HepG2 (cell line): Measurements from ENCODE around the gene HACD2. TPM values are rescaled to one million over a fixed set of nuclear protein-coding genes. Genes with fewer than 3 reads are reported as not detected.
A peak's percentile ranks its signal among the peaks of the same experiment; 100 is the strongest.

Experiments used
- CEBPB ChIP-seq: IDR thresholded peaks from 2 replicates; pipeline ENCODE4 v1.6.1; 2011; ENCODE audit warnings: low read depth, low read length, improper control_type of control experiment, borderline replicate concordance
- CREB1 ChIP-seq, 2 experiments: fragments of 450-650 bp in 1 of 2; IDR thresholded peaks; 2 replicates each; pipeline ENCODE4 v1.6.1; 2016 to 2017; ENCODE audit warnings: control low read depth in 1 of 2, mild to moderate bottlenecking in 1 of 2, missing compliant biosample characterization in 1 of 2, missing genetic modification characterization in 1 of 2
- EP300 ChIP-seq, 3 experiments: sonication (generic) in 1 of 3; formaldehyde crosslinking in 1 of 3; IDR thresholded peaks; 2 replicates each; pipeline versions ENCODE4 v1.5.1 to v1.6.1; 2011 to 2020; ENCODE audit warnings: low read depth in 2 of 3, low read length in 2 of 3, borderline replicate concordance in 1 of 3, improper control_type of control experiment in 1 of 3, mild to moderate bottlenecking in 1 of 3, missing genetic modification reagents in 1 of 3, moderate library complexity in 1 of 3
- FOXA3 ChIP-seq: IDR thresholded peaks from 2 replicates; pipeline ENCODE4 v1.6.1; 2016; ENCODE audit warnings: missing genetic modification reagents, missing compliant biosample characterization
- HCFC1 ChIP-seq: fragments of 150-350 bp; IDR thresholded peaks from 2 replicates; pipeline ENCODE4 v1.6.1; 2014; ENCODE audit warnings: low read depth, low read length
- HNRNPUL1 ChIP-seq: fragments of 200-400 bp; formaldehyde crosslinking; IDR thresholded peaks from 2 replicates; pipeline ENCODE4 v1.6.1; 2017; ENCODE audit warnings: low read depth, mild to moderate bottlenecking, low read length, moderate library complexity
- ISX ChIP-seq: sonication (generic); formaldehyde crosslinking; conservative IDR thresholded peaks from 2 replicates; pipeline ENCODE4 v1.5.0; 2020; ENCODE audit warnings: missing genetic modification reagents
- KDM3A ChIP-seq: IDR thresholded peaks from 2 replicates; pipeline ENCODE4 v1.6.1; 2018; ENCODE audit warnings: low read depth, missing compliant biosample characterization
- KDM6A ChIP-seq: IDR thresholded peaks from 2 replicates; pipeline ENCODE4 v1.6.1; 2016; ENCODE audit warnings: low read depth
- MBD4 ChIP-seq: IDR thresholded peaks from 2 replicates; pipeline ENCODE4 v1.6.1; 2012; ENCODE audit warnings: low read length, inconsistent platforms, borderline replicate concordance
- NR2F2 ChIP-seq: IDR thresholded peaks from 2 replicates; pipeline ENCODE4 v1.6.1; 2012; ENCODE audit warnings: low read depth, inconsistent platforms, borderline replicate concordance
- PRMT3 ChIP-seq: sonication (generic); formaldehyde crosslinking; IDR thresholded peaks from 2 replicates; pipeline ENCODE4 v1.8.1; 2022; ENCODE audit warnings: low read depth, mild to moderate bottlenecking, moderate library complexity, missing genetic modification reagents, borderline replicate concordance
- ZNF317 ChIP-seq: sonication (generic); formaldehyde crosslinking; IDR thresholded peaks from 2 replicates; pipeline ENCODE4 v1.5.0; 2020; ENCODE audit warnings: mild to moderate bottlenecking, missing genetic modification reagents
- ZNF562 ChIP-seq: sonication (generic); formaldehyde crosslinking; IDR thresholded peaks from 2 replicates; pipeline ENCODE4 v1.8.0; 2022; ENCODE audit warnings: missing genetic modification reagents, borderline replicate concordance
- ZNF816 ChIP-seq: sonication (generic); formaldehyde crosslinking; IDR thresholded peaks from 2 replicates; pipeline ENCODE4 v1.8.0; 2022; ENCODE audit warnings: missing genetic modification reagents, mild to moderate bottlenecking, borderline replicate concordance
- polyA plus RNA-seq, 8 experiments: library from polyadenylated mRNA; depleted of rRNA in 3 of 8; stranded (reverse) in 7 of 8; unstranded in 1 of 8; fragments of >200 nt; fragmentation: Illumina TruSeq in 4 of 8; extraction: Trizol in 4 of 8; gene quantifications; 2 replicates each; pipeline versions ENCODE4 v1.2.1 to v1.2.3, GENCODE V29; 2011 to 2016; ENCODE audit warnings: low read depth in 4 of 8, missing spikeins in 1 of 8, mixed read lengths in 1 of 8; ENCODE audit not compliant: insufficient read depth in 1 of 8
- total RNA-seq, 5 experiments: library from RNA; depleted of rRNA; stranded (reverse); fragments of >200 nt; fragmentation: Illumina TruSeq; extraction: Trizol; gene quantifications; 2 replicates each; pipeline ENCODE4 v1.2.3, GENCODE V29; 2016; ENCODE audit warnings: low read depth in 1 of 5
- TF ChIP-seq, protein P1 (sequence below): sonication (generic); formaldehyde crosslinking; IDR thresholded peaks from 2 replicates; pipeline ENCODE4 v1.5.1; 2020; ENCODE audit warnings: missing genetic modification reagents, mild to moderate bottlenecking, borderline replicate concordance
- TF ChIP-seq, protein P2 (sequence below): sonication (generic); formaldehyde crosslinking; IDR thresholded peaks from 2 replicates; pipeline ENCODE4 v1.5.0; 2020; ENCODE audit warnings: mild to moderate bottlenecking, missing genetic modification reagents, borderline replicate concordance
- TF ChIP-seq, protein P3 (sequence below), 2 experiments: sonication (generic) in 1 of 2; formaldehyde crosslinking in 1 of 2; IDR thresholded peaks; 2 replicates each; pipeline versions ENCODE4 v1.4.0 to v1.6.1; 2016 to 2020; ENCODE audit warnings: borderline replicate concordance in 1 of 2, low read depth in 1 of 2, mild to moderate bottlenecking in 1 of 2, missing genetic modification reagents in 1 of 2

HACD2 gene
- total and polyA plus RNA-seq, 2 of the 13 experiments (the other 11 are each of a cell fraction or from before 2014, with no cell fraction given): 47.0 to 50.4 TPM

DNA sequence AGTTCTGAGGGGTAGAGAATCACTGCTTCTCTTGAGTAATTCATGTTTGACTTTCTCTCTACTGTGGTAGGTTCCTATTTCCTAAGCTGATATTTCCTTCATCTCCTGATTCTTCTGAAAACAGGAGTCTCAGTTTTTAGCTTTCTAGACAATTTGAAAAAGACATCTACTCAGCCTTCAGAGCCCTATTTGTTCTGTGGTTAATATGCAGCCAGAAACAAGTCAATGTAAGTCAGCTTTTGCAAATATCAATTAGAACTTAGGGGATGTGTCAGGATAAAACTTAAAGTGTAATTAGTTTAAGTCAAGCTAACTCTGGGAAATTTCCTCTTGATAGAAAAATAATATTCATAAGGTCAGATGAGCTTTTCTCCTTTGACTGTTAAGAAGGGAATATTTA, 21.7 kb upstream of the HACD2 start (continued):
- TF ChIP-seq EP300 (IDR thresholded peaks at IDR 0.05; ENCODE audit: low read depth in 2 of 2, low read length in 2 of 2) (peak in 1 of 2 experiments; percentile 42; a peak in 1 of 4 replicates), EP300 (CRISPR knock-in tag; IDR thresholded peaks at IDR 0.05; ENCODE audit: borderline replicate concordance) (no peak), MBD4 (peak; percentile 34; the same call in 1 of the 2 replicates), ZNF562 (no peak), ISX (no peak), NR2F2 (0 out of 2 replicates have a peak, but pooled peaks have one; percentile 21), HNRNPUL1 (peak; percentile 53; the same call in 1 of the 2 replicates), ZNF317 (no peak), PRMT3 (CRISPR knock-in tag) (no peak), HCFC1 (no peak), CEBPB (no peak), CREB1 (IDR thresholded peaks at IDR 0.05) (no peak), CREB1 (CRISPR knock-in tag; IDR thresholded peaks at IDR 0.05) (0 out of 2 replicates have a peak, but pooled peaks have one; percentile 7), KDM3A (CRISPR knock-in tag) (no peak), ZNF816 (CRISPR knock-in tag) (0 out of 2 replicates have a peak, but pooled peaks have one; percentile 6), FOXA3 (CRISPR knock-in tag) (0 out of 2 replicates have a peak, but pooled peaks have one; percentile 37), KDM6A (CRISPR knock-in tag) (peak; percentile 69; the same call in 1 of the 2 replicates)
- TF ChIP-seq, protein P1, sequence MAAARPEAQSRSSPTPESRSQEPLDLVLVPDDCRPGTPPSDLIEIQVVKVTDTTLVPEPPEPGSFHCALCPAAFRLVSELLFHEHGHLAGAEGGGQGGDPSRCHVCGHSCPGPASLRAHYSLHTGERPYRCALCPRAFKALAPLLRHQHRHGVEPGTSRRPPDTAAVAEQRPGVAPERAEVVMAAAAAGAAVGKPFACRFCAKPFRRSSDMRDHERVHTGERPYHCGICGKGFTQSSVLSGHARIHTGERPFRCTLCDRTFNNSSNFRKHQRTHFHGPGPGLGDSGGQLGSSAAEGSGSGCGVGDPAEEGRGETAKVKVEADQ (CRISPR knock-in tag): no peak
- TF ChIP-seq, protein P2, sequence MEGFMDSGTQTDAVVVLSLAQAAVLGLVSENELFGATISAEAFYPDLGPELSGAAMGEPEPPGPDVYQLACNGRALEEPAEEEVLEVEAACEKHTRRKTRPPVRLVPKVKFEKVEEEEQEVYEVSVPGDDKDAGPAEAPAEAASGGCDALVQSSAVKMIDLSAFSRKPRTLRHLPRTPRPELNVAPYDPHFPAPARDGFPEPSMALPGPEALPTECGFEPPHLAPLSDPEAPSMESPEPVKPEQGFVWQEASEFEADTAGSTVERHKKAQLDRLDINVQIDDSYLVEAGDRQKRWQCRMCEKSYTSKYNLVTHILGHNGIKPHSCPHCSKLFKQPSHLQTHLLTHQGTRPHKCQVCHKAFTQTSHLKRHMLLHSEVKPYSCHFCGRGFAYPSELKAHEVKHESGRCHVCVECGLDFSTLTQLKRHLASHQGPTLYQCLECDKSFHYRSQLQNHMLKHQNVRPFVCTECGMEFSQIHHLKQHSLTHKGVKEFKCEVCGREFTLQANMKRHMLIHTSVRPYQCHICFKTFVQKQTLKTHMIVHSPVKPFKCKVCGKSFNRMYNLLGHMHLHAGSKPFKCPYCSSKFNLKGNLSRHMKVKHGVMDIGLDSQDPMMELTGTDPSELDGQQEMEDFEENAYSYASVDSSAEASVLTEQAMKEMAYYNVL: no peak
- TF ChIP-seq, protein P3, sequence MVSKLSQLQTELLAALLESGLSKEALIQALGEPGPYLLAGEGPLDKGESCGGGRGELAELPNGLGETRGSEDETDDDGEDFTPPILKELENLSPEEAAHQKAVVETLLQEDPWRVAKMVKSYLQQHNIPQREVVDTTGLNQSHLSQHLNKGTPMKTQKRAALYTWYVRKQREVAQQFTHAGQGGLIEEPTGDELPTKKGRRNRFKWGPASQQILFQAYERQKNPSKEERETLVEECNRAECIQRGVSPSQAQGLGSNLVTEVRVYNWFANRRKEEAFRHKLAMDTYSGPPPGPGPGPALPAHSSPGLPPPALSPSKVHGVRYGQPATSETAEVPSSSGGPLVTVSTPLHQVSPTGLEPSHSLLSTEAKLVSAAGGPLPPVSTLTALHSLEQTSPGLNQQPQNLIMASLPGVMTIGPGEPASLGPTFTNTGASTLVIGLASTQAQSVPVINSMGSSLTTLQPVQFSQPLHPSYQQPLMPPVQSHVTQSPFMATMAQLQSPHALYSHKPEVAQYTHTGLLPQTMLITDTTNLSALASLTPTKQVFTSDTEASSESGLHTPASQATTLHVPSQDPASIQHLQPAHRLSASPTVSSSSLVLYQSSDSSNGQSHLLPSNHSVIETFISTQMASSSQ (IDR thresholded peaks at IDR 0.05; ENCODE audit: low read depth): peak; percentile 91
- TF ChIP-seq, protein P3 (CRISPR knock-in tag; IDR thresholded peaks at IDR 0.05; ENCODE audit: borderline replicate concordance): peak; percentile 35; the same call in 1 of the 2 replicates
